Calu3 (cell line): Measurements from ENCODE around the gene BDKRB1. TPM values are rescaled to one million over a fixed set of nuclear protein-coding genes. Genes with fewer than 3 reads are reported as not detected.
A peak's percentile ranks its signal among the peaks of the same experiment; 100 is the strongest.

Experiments used
- Bru-seq: library from RNA; stranded (reverse); fragments of 400-500 nt; gene quantifications from one replicate; lab custom pipeline; 2021; lab: Mats Ljungman, UMichigan
- BruChase-seq, 2 experiments: library from RNA; stranded (reverse); fragments of 400-500 nt; gene quantifications; one replicate each; lab custom pipeline; 2021; lab: Mats Ljungman, UMichigan
- BruUV-seq: library from RNA; stranded (reverse); fragments of 400-500 nt; replicated peaks from 2 replicates; lab custom pipeline; 2021; lab: Mats Ljungman, UMichigan
- CTCF ChIA-PET: fragments of 300-600 bp; sonication (Branson Sonifier 250); formaldehyde crosslinking; loops from one replicate; lab custom pipeline; 2022; ENCODE audit warnings: antibody characterized with exemption; lab: Charles Lee
- DNase-seq: peaks from one replicate; pipeline ENCODE4 v3.0.0; 2022
- H3K27ac Mint-ChIP-seq: one replicate; pipeline ENCODE4 v1.8.0; 2022; ENCODE audit warnings: mixed read lengths; ENCODE audit not compliant: unreplicated experiment
- H3K27me3 Mint-ChIP-seq: one replicate; pipeline ENCODE4 v1.8.0; 2022; ENCODE audit warnings: mixed read lengths; ENCODE audit not compliant: unreplicated experiment
- H3K36me3 Mint-ChIP-seq: one replicate; pipeline ENCODE4 v1.8.0; 2022; ENCODE audit warnings: mild to moderate bottlenecking, moderate library complexity, mixed read lengths; ENCODE audit not compliant: insufficient read depth, unreplicated experiment
- H3K4me1 Mint-ChIP-seq: one replicate; pipeline ENCODE4 v1.8.0; 2022; ENCODE audit warnings: mild to moderate bottlenecking, low read depth, mixed read lengths; ENCODE audit not compliant: unreplicated experiment
- H3K4me3 Mint-ChIP-seq: one replicate; pipeline ENCODE4 v1.8.0; 2022; ENCODE audit warnings: mild to moderate bottlenecking, low read depth, moderate library complexity, mixed read lengths; ENCODE audit not compliant: unreplicated experiment
- H3K9me3 Mint-ChIP-seq: one replicate; pipeline ENCODE4 v1.8.0; 2022; ENCODE audit warnings: low read depth, mixed read lengths; ENCODE audit not compliant: unreplicated experiment
- CTCF ChIP-seq: fragments of 200-600 bp; IDR thresholded peaks from one replicate; pipeline ENCODE4 v1.8.0; 2022; ENCODE audit warnings: antibody characterized with exemption; ENCODE audit not compliant: unreplicated experiment
- intact Hi-C: fragments of 100-400 bp; cut with micrococcal nuclease; formaldehyde crosslinking; loops from one replicate; pipeline ENCODE4 v1.10.0; 2022; ENCODE audit not compliant: unreplicated experiment
- long read RNA-seq: library from polyadenylated mRNA; stranded (forward); transcript quantifications from one replicate; pipeline ENCODE4 v2.0.0, GENCODE V29; 2022
- total RNA-seq: library from RNA; stranded (reverse); gene quantifications from 2 replicates; pipeline ENCODE4 v1.2.3, GENCODE V29; 2022

Gene BDKRB1
- total RNA-seq (not detected in 2 replicates), Bru-seq, nascent RNA (not detected), BruChase-seq, experiment 1, labeled RNA remaining after a 6-hour chase (percentile 5 among the genes with signal in this experiment), BruChase-seq, experiment 2, labeled RNA remaining after a 2-hour chase (percentile 3 among the genes with signal in this experiment)
- long read RNA-seq, result 0 reads

- BruUV-seq, result no TSS peak
- no peak for DNase-seq
- CTCF ChIA-PET, result no interaction called here
- Mint-ChIP-seq H3K27me3 (peaks cover 28% of the 10 kb centered on the region), H3K9me3 (no peaks in the 10 kb centered on the region), H3K4me1 (peaks cover 8% of the 10 kb centered on the region), H3K4me3 (no peak within 1 kb of the TSS), H3K27ac (no peak within 1 kb of the TSS), H3K36me3 (no peaks in the 10 kb centered on the region)
- intact Hi-C loops, result no loop called here
- TF ChIP-seq CTCF, result no peak
Measured at GRCh38 chr14:96255501-96256366, at the start of gene BDKRB1. TSS of gene BDKRB1 (plus strand) at chr14:96256210. CDS start at chr14:96263683, 7,473 bp downstream.

GRCh38 chr14:96206461-96206860, 49.5 kb upstream of the BDKRB1 start:
- DNase-seq, result no peak
- BruUV-seq, result no TSS peak
- Mint-ChIP-seq H3K4me3 (no peak overlapping the region), H3K4me1 (peaks cover 16% of the 10 kb centered on the region), H3K36me3 (peaks cover 8% of the 10 kb centered on the region), H3K9me3 (no peaks in the 10 kb centered on the region), H3K27me3 (peaks cover 39% of the 10 kb centered on the region), H3K27ac (no peak overlapping the region)
- CTCF ChIA-PET, result no interaction called here
- intact Hi-C loops, result loop anchor here (10.0 kb wide), 1 partner anchor 102 kb away; no protein-coding TSS in a partner anchor
- no peak for TF ChIP-seq CTCF

DNA sequence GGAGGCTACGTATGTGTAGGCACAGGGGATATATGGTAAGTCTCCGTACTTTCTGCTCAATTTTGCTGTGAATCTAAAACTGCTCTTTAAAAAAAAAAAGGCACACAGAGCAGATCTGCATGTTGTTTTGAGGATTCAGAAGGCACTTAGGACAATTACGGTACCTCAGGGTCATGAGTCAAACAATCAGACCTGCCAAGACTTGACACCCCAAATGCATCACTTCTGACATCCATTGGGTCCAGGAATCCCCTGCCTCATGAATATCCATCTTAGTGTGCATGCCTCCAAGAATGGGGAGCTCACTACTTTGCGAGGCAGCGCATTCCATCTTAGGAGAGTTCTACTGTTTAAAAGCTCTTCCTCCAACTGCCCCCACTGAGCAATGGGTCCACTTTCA, 48.3 kb upstream of the BDKRB1 start:
- Mint-ChIP-seq H3K4me3 (no peak overlapping the region), H3K27ac (no peak overlapping the region), H3K27me3 (peaks cover 27% of the 10 kb centered on the region), H3K9me3 (no peaks in the 10 kb centered on the region), H3K4me1 (peaks cover 16% of the 10 kb centered on the region), H3K36me3 (peaks cover 8% of the 10 kb centered on the region)
- DNase-seq, result no peak
- intact Hi-C loops, result loop anchor here (10.0 kb wide), 1 partner anchor 103 kb away; no protein-coding TSS in a partner anchor
- CTCF ChIA-PET, result interaction anchor here (0.7 to 0.9 kb wide), 2 partner anchors 8 to 1459 kb away, joined by 3 read pairs; no protein-coding TSS in a partner anchor
- no peak for TF ChIP-seq CTCF
- no TSS peak for BruUV-seq

- H3K4me1 Mint-ChIP-seq, result peaks cover 10% of the 10 kb centered on the region
- DNase-seq, result no peak
- H3K27ac Mint-ChIP-seq, result no peak overlapping the region
- CTCF ChIA-PET, result no interaction called here
- intact Hi-C loops, result loop anchor here (10.0 kb wide), 1 partner anchor 104 kb away; no protein-coding TSS in a partner anchor
- peaks cover 25% of the 10 kb centered on the region for H3K27me3 Mint-ChIP-seq
- TF ChIP-seq CTCF, result no peak
- BruUV-seq, result no TSS peak
- H3K4me3 Mint-ChIP-seq, result no peak overlapping the region
- H3K36me3 Mint-ChIP-seq, result peaks cover 8% of the 10 kb centered on the region
- no peaks in the 10 kb centered on the region for H3K9me3 Mint-ChIP-seq
Measured at GRCh38 chr14:96208739-96209138, 47.3 kb upstream of the BDKRB1 start.
